Sigmoid colon (tissue), 7 donors: Measurements from ENCODE around the gene CCDC194. TPM values are rescaled to one million over a fixed set of nuclear protein-coding genes. Genes with fewer than 3 reads are reported as not detected.

Experiments used
- DNase-seq: peaks from one replicate; pipeline ENCODE4 v3.0.0-alpha.2; 2019
- H3K27ac ChIP-seq, 4 donors: fragments of 200-600 bp; sonication (generic); one replicate each; pipeline ENCODE4 v1.5.1; 2016 to 2019; ENCODE audit warnings: mild to moderate bottlenecking in 1 of 4
- H3K27me3 ChIP-seq, 3 donors: fragments of 200-600 bp; sonication (generic); one replicate each; pipeline ENCODE4 v1.5.1; 2019; ENCODE audit warnings: mild to moderate bottlenecking in 1 of 3
- H3K36me3 ChIP-seq, 4 donors: fragments of 200-600 bp; sonication (generic); one replicate each; pipeline ENCODE4 v1.5.1; 2016 to 2019
- H3K4me1 ChIP-seq, 4 donors: fragments of 200-600 bp; sonication (generic); one replicate each; pipeline ENCODE4 v1.5.1; 2017 to 2019
- H3K4me3 ChIP-seq, 4 donors: fragments of 200-600 bp; sonication (generic); one replicate each; pipeline ENCODE4 v1.5.1; 2017 to 2019; ENCODE audit warnings: mild to moderate bottlenecking in 2 of 4, moderate library complexity in 1 of 4
- H3K9me3 ChIP-seq, 4 donors: fragments of 200-600 bp in 3 of 4; sonication (generic) in 3 of 4; one replicate each; pipeline versions ENCODE4 v1.5.1 to v1.6.1; 2013 to 2019
- EP300 ChIP-seq, 4 donors: sonication (generic); formaldehyde crosslinking; IDR thresholded peaks; one replicate each; pipeline ENCODE4 v1.6.1; 2017; ENCODE audit warnings: antibody characterized with exemption in 4 of 4
- POLR2A ChIP-seq, 2 donors: fragments of 450-650 bp; IDR thresholded peaks; one replicate each; pipeline ENCODE4 v1.6.1; 2016; ENCODE audit warnings: antibody characterized with exemption in 2 of 2, mild to moderate bottlenecking in 2 of 2, moderate library complexity in 2 of 2
- POLR2AphosphoS5 ChIP-seq, 4 donors: sonication (generic); formaldehyde crosslinking; IDR thresholded peaks; one replicate each; pipeline ENCODE4 v1.6.1; 2017; ENCODE audit warnings: antibody characterized with exemption in 4 of 4
- WGBS, 2 donors: extraction: QIAGEN DNeasy Blood & Tissue Kit; methylation state at CpG; one replicate each; pipeline ENCODE4 v1.1.7; 2013; 5-methylcytosine and 5-hydroxymethylcytosine counted together
- intact Hi-C: fragments of 100-400 bp; cut with DNase I; formaldehyde crosslinking; loops from one replicate; pipeline ENCODE4 v1.15.1; 2023
- polyA plus RNA-seq, 3 donors: library from polyadenylated mRNA; stranded (reverse); fragments of 200-250 nt; gene quantifications; one replicate each; pipeline ENCODE4 v1.2.3, GENCODE V29; 2013
- total RNA-seq, 4 donors: library from RNA; depleted of rRNA; stranded (reverse); fragments of >200 nt; gene quantifications; one replicate each; pipeline ENCODE4 v1.1.0, GENCODE V29; 2016
- TF ChIP-seq, protein P1 (sequence below), 4 experiments: fragments of 450-650 bp in 3 of 4; fragments of 200-600 bp in 1 of 4; IDR thresholded peaks; one replicate each; pipeline ENCODE4 v1.5.1; 2016 to 2019; ENCODE audit warnings: antibody characterized with exemption in 4 of 4, mild to moderate bottlenecking in 3 of 4, moderate library complexity in 2 of 4
- donor health status: healthy with polysubstance abuse.
- donor health status: Bipolar disorder and iron deficiency.
- donor health status: healthy.

The CCDC194 gene
- total and polyA plus RNA-seq, 7 donors, result 0.35 to 4.4 TPM; not detected in 5

DNA sequence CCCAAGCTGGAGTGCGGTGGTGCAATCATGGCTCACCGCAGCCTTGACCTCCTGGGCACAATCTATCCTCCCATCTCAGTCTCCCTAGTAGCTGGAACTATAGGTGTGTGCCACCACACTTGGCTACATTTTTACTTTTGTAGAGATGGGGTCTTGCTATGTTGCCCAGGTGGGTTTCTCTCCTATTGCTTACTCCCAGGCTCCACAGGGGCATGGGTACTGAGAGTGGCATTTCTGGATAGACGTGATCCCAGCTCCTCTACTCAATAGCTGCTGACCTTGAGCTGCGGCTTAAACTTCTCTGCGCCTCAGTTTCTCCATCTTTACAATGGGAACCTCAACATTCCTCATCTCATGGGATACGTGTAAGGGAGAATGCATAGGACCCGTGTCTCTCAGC is 37.4 kb upstream of the CCDC194 start:
- no peak overlapping the region for H3K27ac ChIP-seq
- TF ChIP-seq POLR2AphosphoS5 (IDR thresholded peaks at IDR 0.05), result no peak
- H3K4me1 ChIP-seq, result no peaks in the 10 kb centered on the region
- H3K36me3 ChIP-seq, result no peaks in the 10 kb centered on the region
- no peaks in the 10 kb centered on the region for H3K27me3 ChIP-seq
- DNase-seq, result no peak
- WGBS, 2 donors, result 90 to 93% methylated on average over 7 of the region's 7 CpGs
- H3K9me3 ChIP-seq, result no peaks in the 10 kb centered on the region
- intact Hi-C loops, result no loop called here
- no peak overlapping the region for H3K4me3 ChIP-seq

DNA sequence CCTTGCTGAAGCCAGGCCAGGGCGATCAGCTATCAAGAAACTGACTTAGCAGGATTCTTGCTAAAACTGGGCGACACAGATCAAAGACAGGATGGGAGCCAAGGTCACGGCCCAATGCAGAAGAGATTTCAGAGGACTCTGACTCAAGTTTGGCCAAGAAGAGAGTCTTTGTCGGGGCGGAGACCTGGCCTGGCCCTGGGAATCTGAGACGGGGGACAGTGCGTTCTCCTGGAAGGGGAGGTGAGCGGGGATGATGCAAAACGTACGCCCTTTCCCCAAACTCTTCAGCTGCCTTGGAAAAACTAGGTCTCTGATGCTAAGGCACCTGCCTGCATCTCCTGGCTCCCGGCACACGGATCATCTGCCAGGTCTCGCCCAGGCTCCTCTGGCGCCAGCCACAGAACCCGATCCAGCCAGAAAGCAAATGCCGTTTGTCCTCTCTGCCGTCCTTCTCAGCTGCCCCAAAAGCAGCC is 35.7 kb upstream of the CCDC194 start:
- intact Hi-C loops, result no loop called here
- Histone ChIP-seq H3K36me3 (no peaks in the 10 kb centered on the region), H3K9me3 (no peaks in the 10 kb centered on the region), H3K4me1 (peaks cover 0 to 5% (median 5%) of the 10 kb centered on the region in 4 donors), H3K27ac (no peak overlapping the region), H3K4me3 (no peak overlapping the region), H3K27me3 (no peaks in the 10 kb centered on the region)
- 81 to 85% methylated on average over 17 of the region's 17 CpGs for WGBS, 2 donors
- peak; percentile 79 for DNase-seq
- TF ChIP-seq POLR2A (IDR thresholded peaks at IDR 0.05) (no peak), POLR2AphosphoS5 (IDR thresholded peaks at IDR 0.05) (no peak), EP300 (IDR thresholded peaks at IDR 0.05) (no peak)
- TF ChIP-seq, protein P1, sequence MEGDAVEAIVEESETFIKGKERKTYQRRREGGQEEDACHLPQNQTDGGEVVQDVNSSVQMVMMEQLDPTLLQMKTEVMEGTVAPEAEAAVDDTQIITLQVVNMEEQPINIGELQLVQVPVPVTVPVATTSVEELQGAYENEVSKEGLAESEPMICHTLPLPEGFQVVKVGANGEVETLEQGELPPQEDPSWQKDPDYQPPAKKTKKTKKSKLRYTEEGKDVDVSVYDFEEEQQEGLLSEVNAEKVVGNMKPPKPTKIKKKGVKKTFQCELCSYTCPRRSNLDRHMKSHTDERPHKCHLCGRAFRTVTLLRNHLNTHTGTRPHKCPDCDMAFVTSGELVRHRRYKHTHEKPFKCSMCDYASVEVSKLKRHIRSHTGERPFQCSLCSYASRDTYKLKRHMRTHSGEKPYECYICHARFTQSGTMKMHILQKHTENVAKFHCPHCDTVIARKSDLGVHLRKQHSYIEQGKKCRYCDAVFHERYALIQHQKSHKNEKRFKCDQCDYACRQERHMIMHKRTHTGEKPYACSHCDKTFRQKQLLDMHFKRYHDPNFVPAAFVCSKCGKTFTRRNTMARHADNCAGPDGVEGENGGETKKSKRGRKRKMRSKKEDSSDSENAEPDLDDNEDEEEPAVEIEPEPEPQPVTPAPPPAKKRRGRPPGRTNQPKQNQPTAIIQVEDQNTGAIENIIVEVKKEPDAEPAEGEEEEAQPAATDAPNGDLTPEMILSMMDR (IDR thresholded peaks at IDR 0.05), result no peak

DNA sequence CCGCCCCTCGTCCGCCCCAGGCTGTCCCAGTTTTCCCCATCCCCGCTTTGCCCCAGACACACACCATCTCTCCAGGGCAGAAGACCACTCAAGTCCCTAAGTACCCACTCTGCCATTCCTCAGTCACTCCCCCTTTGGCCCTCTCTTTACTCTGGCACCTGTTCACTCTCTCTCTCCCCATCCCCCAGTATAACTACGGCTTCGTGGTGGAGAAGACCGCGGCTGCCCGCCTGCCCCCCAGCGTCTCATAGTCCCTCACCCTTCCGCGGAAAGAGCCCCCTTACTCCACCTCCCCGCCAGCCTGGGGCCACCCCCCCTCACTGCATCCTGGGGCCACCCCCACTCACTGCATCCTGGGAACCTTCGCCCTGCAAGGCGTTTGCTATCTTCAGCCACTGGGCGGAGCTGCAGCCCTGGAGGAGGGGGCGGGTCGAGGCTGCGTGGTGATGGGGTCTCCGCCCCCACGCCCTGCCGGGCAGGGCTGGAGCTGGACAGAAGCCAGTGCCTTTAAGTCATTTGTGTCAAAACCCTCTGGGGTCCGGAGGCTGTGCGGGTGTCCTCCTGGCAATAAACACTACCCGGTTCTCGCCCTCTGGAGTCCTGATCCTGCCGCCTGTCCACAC is 30.9 kb upstream of the CCDC194 start:
- TF ChIP-seq, protein P1 (IDR thresholded peaks at IDR 0.05), result peak in 2 of 4 experiments; percentile 37 to 40
- no peak for TF ChIP-seq POLR2A (IDR thresholded peaks at IDR 0.05)
- no peaks in the 10 kb centered on the region for H3K9me3 ChIP-seq
- H3K27me3 ChIP-seq, result no peaks in the 10 kb centered on the region
- DNase-seq, result no peak
- WGBS, 2 donors, result 29 to 53% methylated on average over 27 of the region's 27 CpGs
- no peak overlapping the region for H3K27ac ChIP-seq
- intact Hi-C loops, result loop anchor here (2.0 kb wide), 1 partner anchor 42 kb away; no protein-coding TSS in a partner anchor
- peaks cover 0 to 18% (median 16%) of the 10 kb centered on the region in 4 donors for H3K4me1 ChIP-seq
- H3K4me3 ChIP-seq, result no peak overlapping the region
- peaks cover 0 to 5% (median 0%) of the 10 kb centered on the region in 4 donors for H3K36me3 ChIP-seq

DNA sequence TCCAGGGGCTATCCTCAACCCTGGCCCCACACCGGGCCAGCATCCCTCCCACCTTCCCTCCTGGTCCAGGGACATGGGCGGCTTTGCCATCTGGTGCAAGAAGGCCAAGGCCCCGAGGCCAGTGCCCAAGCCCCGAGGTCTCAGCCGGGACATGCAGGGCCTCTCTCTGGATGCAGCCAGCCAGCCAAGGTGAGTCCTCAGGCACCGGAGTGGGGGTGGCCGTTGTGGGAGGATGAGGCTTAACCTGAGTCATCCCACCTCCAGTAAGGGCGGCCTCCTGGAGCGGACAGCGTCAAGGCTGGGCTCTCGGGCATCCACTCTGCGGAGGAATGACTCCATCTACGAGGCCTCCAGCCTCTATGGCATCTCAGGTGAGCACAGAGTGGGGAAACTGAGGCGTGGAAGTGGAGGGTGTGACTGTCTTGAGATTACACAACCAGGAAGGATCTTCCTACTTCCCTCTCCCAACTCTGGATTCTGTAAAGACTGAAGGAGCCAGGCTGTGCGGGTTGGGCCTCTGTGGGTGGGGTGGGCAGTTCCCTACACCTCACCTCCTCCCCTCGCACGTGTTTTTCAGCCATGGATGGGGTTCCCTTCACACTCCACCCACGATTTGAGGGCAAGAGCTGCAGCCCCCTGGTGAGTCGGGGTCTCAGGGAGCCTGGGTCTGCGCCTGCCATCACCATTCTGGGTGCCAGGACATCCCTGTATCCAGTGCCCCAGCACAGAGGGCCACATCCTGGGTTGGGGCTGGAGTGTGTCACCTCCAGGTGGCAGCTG is 29.6 kb upstream of the CCDC194 start:
- Histone ChIP-seq H3K27ac (no peak overlapping the region), H3K4me1 (peaks cover 0 to 25% (median 20%) of the 10 kb centered on the region in 4 donors), H3K9me3 (no peaks in the 10 kb centered on the region), H3K36me3 (peaks cover 0 to 5% (median 0%) of the 10 kb centered on the region in 4 donors), H3K27me3 (no peaks in the 10 kb centered on the region), H3K4me3 (no peak overlapping the region)
- intact Hi-C loops, result loop anchor here (2.0 kb wide), 1 partner anchor 43 kb away; no protein-coding TSS in a partner anchor
- 94 to 95% methylated on average over 20 of the region's 20 CpGs for WGBS, 2 donors
- no peak for DNase-seq
- TF ChIP-seq EP300 (IDR thresholded peaks at IDR 0.05), result no peak
- TF ChIP-seq POLR2A (IDR thresholded peaks at IDR 0.05), result no peak

DNA sequence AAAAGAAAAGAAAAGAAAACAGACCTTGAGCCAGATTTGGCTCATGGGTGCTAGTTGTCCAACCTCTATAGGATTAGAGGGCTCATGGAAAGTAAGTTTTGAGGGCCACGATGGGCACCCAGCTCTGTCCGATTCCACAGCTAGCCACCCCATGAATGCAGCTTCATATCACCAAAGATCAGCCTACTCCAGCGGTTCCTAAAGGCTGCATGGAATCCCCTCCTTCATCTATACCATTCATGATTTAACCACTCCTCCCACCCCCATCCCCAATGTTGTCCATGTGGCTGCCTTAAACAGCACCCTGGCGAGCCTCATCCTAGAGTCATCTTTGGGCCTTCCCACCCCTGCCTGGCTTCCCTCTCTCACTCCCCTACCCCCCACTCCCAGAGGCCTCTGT is 27.9 kb upstream of the CCDC194 start:
- Histone ChIP-seq H3K36me3 (peaks cover 0 to 5% (median 0%) of the 10 kb centered on the region in 4 donors), H3K4me3 (no peak overlapping the region), H3K9me3 (no peaks in the 10 kb centered on the region), H3K27me3 (no peaks in the 10 kb centered on the region), H3K4me1 (peaks cover 0 to 25% (median 20%) of the 10 kb centered on the region in 4 donors), H3K27ac (no peak overlapping the region)
- TF ChIP-seq, protein P1 (IDR thresholded peaks at IDR 0.05), result no peak
- TF ChIP-seq EP300 (IDR thresholded peaks at IDR 0.05) (no peak), POLR2A (IDR thresholded peaks at IDR 0.05) (no peak), POLR2AphosphoS5 (IDR thresholded peaks at IDR 0.05) (no peak)
- DNase-seq, result no peak
- 96 to 97% methylated on average over 4 of the region's 4 CpGs for WGBS, 2 donors
- intact Hi-C loops, result no loop called here
